ENCODE data around the gene C1orf87. TPM values are rescaled to one million over a fixed set of nuclear protein-coding genes. Genes with fewer than 3 reads are reported as not detected.

The C1orf87 gene
- not detected in 5 replicates for total RNA-seq (2022; extraction: Qiagen RNA extraction; ENCODE audit: low read depth)

GRCh38 chr1:60073605-60074278 is at the start of gene C1orf87:
TSS of gene C1orf87 (minus strand) at chr1:60073770. CDS start at chr1:60072643, 1,127 bp downstream.

Other genes starting within 250 kb of the C1orf87 start
- gene CYP2J2, start 147.0 kb downstream of the C1orf87 start, total RNA-seq (2022; extraction: Qiagen RNA extraction; ENCODE audit: low read depth), result 0.08 TPM in 1 of 5 replicates, not detected in the others

Measured in A549 treated with ZK216348 at 1 μM for 4 hours (cell line).